GM20431 (cell line): ENCODE measurements around the gene TCOF1.

Experiments used
- in situ Hi-C: fragments of 300-500 bp; cut with MseI, MboI; formaldehyde crosslinking; loops from one replicate; pipeline ENCODE4 v1.15.0; 2020; ENCODE audit warnings: low sequenced_read_pairs; ENCODE audit not compliant: unreplicated experiment

The TCOF1 gene

GRCh38 chr5:150446583-150446982 is 89.1 kb downstream of the TCOF1 start:
- in situ Hi-C loops = no loop called here

- in situ Hi-C loops = no loop called here
These were observed 89.7 kb downstream of the TCOF1 start for GRCh38 chr5:150447188-150447587.

DNA sequence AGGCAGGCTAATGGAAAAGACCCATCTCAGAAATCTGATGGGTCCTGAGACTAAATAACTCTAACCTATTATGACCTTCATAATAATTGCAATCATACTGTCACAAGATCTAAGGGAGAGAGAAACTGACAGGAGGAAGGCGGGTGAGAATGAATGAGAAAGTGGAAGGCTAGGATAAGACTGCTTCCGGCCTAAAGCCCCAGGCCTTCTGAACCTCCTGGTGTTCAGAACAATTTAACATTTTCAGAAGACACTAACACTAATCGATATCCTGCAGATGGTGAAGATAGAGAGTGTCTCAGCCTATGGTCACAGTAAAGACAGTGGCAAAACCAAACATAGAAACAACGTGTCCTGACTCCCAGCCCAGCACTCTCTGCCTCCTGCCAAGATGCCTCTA is 90.8 kb downstream of the TCOF1 start:
- in situ Hi-C loops = no loop called here

GRCh38 chr5:150448952-150449516 is 91.5 kb downstream of the TCOF1 start:
- in situ Hi-C loops = no loop called here
